HCT116 (cell line): ENCODE measurements around the gene FLACC1. TPM values are rescaled to one million over a fixed set of nuclear protein-coding genes. Genes with fewer than 3 reads are reported as not detected.

ENCODE experiments used
- ATAC-seq: fragments of 200-7000 bp; cut with Tn5 transposase; 2 replicates; pipeline ENCODE4 v1.9.1; 2020; ENCODE audit warnings: mild to moderate bottlenecking, moderate library complexity
- BruUV-seq: library from RNA; stranded (reverse); fragments of 400-500 nt; replicated peaks from 2 replicates; lab custom pipeline; 2021; lab: Mats Ljungman, UMichigan
- CTCF ChIA-PET: fragments of 300-600 bp; sonication (Branson Sonifier 250); formaldehyde crosslinking; loops from one replicate; lab custom pipeline; 2021; ENCODE audit warnings: antibody characterized with exemption; lab: Charles Lee
- POLR2A ChIA-PET: fragments of 300-600, 350-600 bp; sonication (Branson Sonifier 250); formaldehyde crosslinking; loops from one replicate; lab custom pipeline; 2021; ENCODE audit warnings: antibody characterized with exemption; lab: Charles Lee
- RAD21 ChIA-PET, 2 experiments: fragments of 300-600 bp; sonication (Branson Sonifier 250); formaldehyde crosslinking; loops; one replicate each; lab custom pipeline; 2023; ENCODE audit warnings: low total read pairs in 2 of 2; ENCODE audit not compliant: uncharacterized antibody in 2 of 2, unreplicated experiment in 2 of 2, low non-redundant PET in 1 of 2; lab: Charles Lee
- DNase-seq: peaks from one replicate; pipeline ENCODE4 v3.0.0-alpha.2; 2010; ENCODE audit warnings: low read depth, low spot score
- H2AFZ ChIP-seq: fragments of 200-600 bp; shearing (Covaris generic), sonication (generic); 2 replicates; pipeline ENCODE4 v1.6.1; 2017; ENCODE audit warnings: low read depth, mixed run types, mixed read lengths, antibody characterized with exemption, low read length; ENCODE audit not compliant: poor library complexity, severe bottlenecking
- H3K27ac ChIP-seq: 2 replicates; pipeline ENCODE4 v1.5.1; 2012; ENCODE audit warnings: low read depth, low read length
- H3K27me3 ChIP-seq: fragments of 200-600 bp; sonication (generic); 2 replicates; pipeline ENCODE4 v1.6.1; 2016; ENCODE audit warnings: mixed run types, low read length, mixed read lengths; ENCODE audit not compliant: insufficient read depth
- H3K36me3 ChIP-seq, 2 experiments: fragments of 200-500 bp in 1 of 2; fragments of 200-600 bp in 1 of 2; sonication (Bioruptor generic) in 1 of 2; sonication (generic) in 1 of 2; 2 replicates each; pipeline versions ENCODE4 v1.5.1 to v1.6.1; 2014 to 2016; ENCODE audit warnings: low read length in 2 of 2, inconsistent platforms in 1 of 2, mixed read lengths in 1 of 2, mixed run types in 1 of 2; ENCODE audit not compliant: insufficient read depth in 2 of 2, control insufficient read depth in 1 of 2
- H3K4me1 ChIP-seq, 2 experiments: fragments of 200-600 bp in 1 of 2; sonication (generic) in 1 of 2; 2 replicates each; pipeline versions ENCODE4 v1.5.1 to v1.6.1; 2012 to 2017; ENCODE audit warnings: low read length in 2 of 2, inconsistent platforms in 1 of 2, mild to moderate bottlenecking in 1 of 2, mixed read lengths in 1 of 2, mixed run types in 1 of 2, moderate library complexity in 1 of 2; ENCODE audit not compliant: insufficient read depth in 2 of 2, control insufficient read depth in 1 of 2
- H3K4me2 ChIP-seq: fragments of 200-600 bp; sonication (generic); 2 replicates; pipeline ENCODE4 v1.6.1; 2017; ENCODE audit warnings: mixed run types, low read length, mixed read lengths
- H3K4me3 ChIP-seq, 2 experiments: fragments of 200-600 bp in 1 of 2; sonication (generic) in 1 of 2; replicated peaks in 1 of 2; 2 replicates each; pipeline ENCODE4 v1.5.1; 2011 to 2016; ENCODE audit warnings: low read length in 2 of 2, control low read depth in 1 of 2, low read depth in 1 of 2, mild to moderate bottlenecking in 1 of 2, mixed read lengths in 1 of 2, mixed run types in 1 of 2
- H3K79me2 ChIP-seq: fragments of 200-600 bp; sonication (generic); 2 replicates; pipeline ENCODE4 v1.6.1; 2017; ENCODE audit warnings: mild to moderate bottlenecking, mixed run types, low read length, moderate library complexity, mixed read lengths; ENCODE audit not compliant: insufficient read depth
- H3K9ac ChIP-seq: fragments of 200-600 bp; sonication (generic); 2 replicates; pipeline ENCODE4 v1.6.1; 2016; ENCODE audit warnings: low read length, mixed read lengths
- H3K9me2 ChIP-seq: fragments of 200-600 bp; sonication (generic), shearing (Covaris generic); 2 replicates; pipeline ENCODE4 v1.6.1; 2017; ENCODE audit warnings: mixed run types, mild to moderate bottlenecking, moderate library complexity; ENCODE audit not compliant: insufficient read depth
- H3K9me3 ChIP-seq, 2 experiments: fragments of 200-500 bp in 1 of 2; fragments of 200-600 bp in 1 of 2; sonication (Bioruptor generic) in 1 of 2; sonication (generic) in 1 of 2; 2 replicates each; pipeline ENCODE4 v1.6.1; 2014 to 2017; ENCODE audit warnings: low read length in 2 of 2, mixed read lengths in 2 of 2, inconsistent platforms in 1 of 2, low read depth in 1 of 2, mild to moderate bottlenecking in 1 of 2, mixed run types in 1 of 2, moderate library complexity in 1 of 2; ENCODE audit not compliant: control insufficient read depth in 1 of 2, insufficient read depth in 1 of 2
- H4K20me1 ChIP-seq: fragments of 200-600 bp; sonication (generic), shearing (Covaris generic); 2 replicates; pipeline ENCODE4 v1.6.1; 2017; ENCODE audit warnings: mixed run types, mild to moderate bottlenecking, moderate library complexity; ENCODE audit not compliant: insufficient read depth
- ATF3 ChIP-seq: IDR thresholded peaks from 2 replicates; pipeline ENCODE4 v1.6.1; 2012
- CBX3 ChIP-seq: IDR thresholded peaks from 2 replicates; pipeline ENCODE4 v1.6.1; 2012; ENCODE audit warnings: low read depth
- CEBPB ChIP-seq: IDR thresholded peaks from 2 replicates; pipeline ENCODE4 v1.6.1; 2012; ENCODE audit warnings: low read depth
- CTCF ChIP-seq, 3 experiments: fragments of 200-600 bp in 1 of 3; sonication (generic) in 1 of 3; IDR thresholded peaks in 2 of 3; conservative IDR thresholded peaks in 1 of 3; 2 replicates each; pipeline ENCODE4 v1.5.1; 2012 to 2017; ENCODE audit warnings: low read depth in 2 of 3, low read length in 2 of 3, antibody characterized with exemption in 1 of 3, borderline replicate concordance in 1 of 3, control low read depth in 1 of 3, mild to moderate bottlenecking in 1 of 3, mixed read lengths in 1 of 3, mixed run types in 1 of 3, moderate library complexity in 1 of 3; ENCODE audit not compliant: insufficient read depth in 1 of 3
- ELF1 ChIP-seq: IDR thresholded peaks from 2 replicates; pipeline ENCODE4 v1.6.1; 2012; ENCODE audit warnings: low read depth, borderline replicate concordance
- EZH2 ChIP-seq: fragments of 200-600 bp; sonication (generic); IDR thresholded peaks from 2 replicates; pipeline ENCODE4 v1.6.1; 2017; ENCODE audit warnings: antibody characterized with exemption, mixed run types
- EZH2phosphoT487 ChIP-seq: fragments of 200-600 bp; IDR thresholded peaks from 2 replicates; pipeline ENCODE4 v1.6.1; 2018; ENCODE audit warnings: antibody characterized with exemption, borderline replicate concordance
- FOSL1 ChIP-seq: IDR thresholded peaks from 2 replicates; pipeline ENCODE4 v1.6.1; 2012; ENCODE audit warnings: low read depth
- JUND ChIP-seq: IDR thresholded peaks from 2 replicates; pipeline ENCODE4 v1.6.1; 2012
- MAX ChIP-seq: IDR thresholded peaks from 2 replicates; pipeline ENCODE4 v1.6.1; 2012
- POLR2AphosphoS5 ChIP-seq: IDR thresholded peaks from 2 replicates; pipeline ENCODE4 v1.6.1; 2011; ENCODE audit warnings: mild to moderate bottlenecking, low read depth, low read length, moderate library complexity
- RAD21 ChIP-seq: IDR thresholded peaks from 2 replicates; pipeline ENCODE4 v1.6.1; 2012; ENCODE audit warnings: low read depth, mild to moderate bottlenecking
- REST ChIP-seq: IDR thresholded peaks from 2 replicates; pipeline ENCODE4 v1.6.1; 2012; ENCODE audit warnings: low read depth
- SP1 ChIP-seq: IDR thresholded peaks from 2 replicates; pipeline ENCODE4 v1.6.1; 2012; ENCODE audit warnings: low read depth
- SRF ChIP-seq: IDR thresholded peaks from 2 replicates; pipeline ENCODE4 v1.6.1; 2012; ENCODE audit warnings: low read depth
- TCF7L2 ChIP-seq: IDR thresholded peaks from 2 replicates; pipeline ENCODE4 v1.7.0; 2011; ENCODE audit warnings: borderline replicate concordance, inconsistent platforms; ENCODE audit not compliant: insufficient read depth, insufficient read length; ENCODE audit errors: extremely low read depth
- YY1 ChIP-seq: IDR thresholded peaks from 2 replicates; pipeline ENCODE4 v1.6.1; 2011; ENCODE audit warnings: low read length, low read depth, moderate library complexity, mild to moderate bottlenecking; ENCODE audit not compliant: insufficient replicate concordance; ENCODE audit errors: extremely low read depth
- ZBTB33 ChIP-seq: IDR thresholded peaks from 2 replicates; pipeline ENCODE4 v1.6.1; 2011; ENCODE audit warnings: mild to moderate bottlenecking, low read length, moderate library complexity; ENCODE audit not compliant: insufficient replicate concordance; ENCODE audit errors: extremely low read depth
- ZFX ChIP-seq: fragments of 450-650 bp; IDR thresholded peaks from 2 replicates; pipeline ENCODE4 v1.6.1; 2017
- ZNF274 ChIP-seq: fragments of 200-500 bp; sonication (Bioruptor generic); IDR thresholded peaks from 2 replicates; pipeline ENCODE4 v1.6.1; 2014; ENCODE audit warnings: mild to moderate bottlenecking, low read depth, low read length, inconsistent platforms
- intact Hi-C: fragments of 100-400 bp; cut with micrococcal nuclease; formaldehyde crosslinking; loops from 2 replicates; pipeline ENCODE4 v1.10.0; 2022
- total RNA-seq: library from RNA; stranded (reverse); gene quantifications from one replicate; pipeline ENCODE4 v1.2.1, GENCODE V29; 2021; ENCODE audit not compliant: unreplicated experiment

FLACC1 gene
- total RNA-seq, 1 experiment from 2014 or later: 0.74 TPM

DNA sequence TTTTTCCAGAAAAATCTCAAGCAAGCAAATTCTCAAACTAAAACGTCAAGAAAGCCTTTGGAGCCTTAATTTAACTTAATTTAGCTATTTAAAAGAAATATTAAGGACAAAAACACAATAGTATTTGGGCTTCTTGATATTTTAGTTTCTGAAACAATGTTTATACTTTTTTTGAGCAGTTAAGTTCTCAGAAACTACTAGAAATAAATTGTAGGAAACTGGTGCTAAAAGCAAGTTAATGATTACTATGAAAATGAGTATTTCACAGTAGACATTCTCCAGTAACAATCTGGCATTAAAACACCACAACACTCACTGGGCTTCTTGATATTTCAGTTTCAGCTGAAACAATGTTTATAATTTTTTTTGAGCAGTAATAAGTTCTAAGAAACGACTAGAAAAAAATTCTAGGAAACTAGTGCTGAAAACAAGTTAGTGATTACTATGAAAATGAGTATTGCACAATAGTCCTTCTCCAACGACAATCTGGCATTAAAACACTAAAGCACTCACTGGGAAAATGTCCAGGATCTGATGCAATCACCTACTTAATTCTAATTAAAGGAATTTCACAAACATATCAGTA is 49.0 kb upstream of the FLACC1 start:
- intact Hi-C loops: no loop called here
- peaks cover 8 to 24% of the 10 kb centered on the region in 2 experiments for H3K4me1 ChIP-seq
- no TSS peak for BruUV-seq
- H4K20me1 ChIP-seq: no peaks in the 10 kb centered on the region
- no peak for ATAC-seq
- no peaks in the 10 kb centered on the region for H3K9me2 ChIP-seq
- H3K27me3 ChIP-seq: no peaks in the 10 kb centered on the region
- H3K4me2 ChIP-seq: peak overlapping the region; percentile 26; the same call in 1 of the 2 replicates
- H2AFZ ChIP-seq: no peak overlapping the region
- no peaks in the 10 kb centered on the region for H3K79me2 ChIP-seq
- CTCF ChIA-PET: no interaction called here
- POLR2A ChIA-PET: no interaction called here
- H3K4me3 ChIP-seq: no peak overlapping the region
- DNase-seq: no peak
- RAD21 ChIA-PET: no interaction called here
- H3K9me3 ChIP-seq: no peaks in the 10 kb centered on the region
- no peaks in the 10 kb centered on the region for H3K36me3 ChIP-seq
- no peak overlapping the region for H3K9ac ChIP-seq
- H3K27ac ChIP-seq: no peak overlapping the region
- no peak for TF ChIP-seq EZH2phosphoT487
- no peak for TF ChIP-seq RAD21
- peak; percentile 42 for TF ChIP-seq JUND
- TF ChIP-seq POLR2AphosphoS5: 0 out of 2 replicates have a peak, but pooled peaks have one; percentile 17
- no peak for TF ChIP-seq YY1
- peak; percentile 23; the same call in 1 of the 2 replicates for TF ChIP-seq MAX
- TF ChIP-seq CBX3: peak; percentile 58; the same call in 1 of the 2 replicates
- TF ChIP-seq ELF1: no peak
- no peak for TF ChIP-seq ATF3
- TF ChIP-seq ZNF274: no peak
- TF ChIP-seq SP1: peak; percentile 59
- no peak for TF ChIP-seq EZH2
- no peak for TF ChIP-seq REST
- no peak for TF ChIP-seq CTCF (IDR thresholded peaks at IDR 0.05 in 2 of 3, conservative IDR thresholded peaks at IDR 0.05 in 1 of 3; ENCODE audit: borderline replicate concordance in 1 of 3, insufficient read depth in 1 of 3, low read depth in 2 of 3, low read length in 2 of 3)
- peak; percentile 99 for TF ChIP-seq CEBPB
- TF ChIP-seq SRF: no peak
- no peak for TF ChIP-seq ZFX
- no peak for TF ChIP-seq ZBTB33
- no peak for TF ChIP-seq TCF7L2
- no peak for TF ChIP-seq FOSL1
